ENCODE data around the gene HSP90B1. TPM values are rescaled to one million over a fixed set of nuclear protein-coding genes. Genes with fewer than 3 reads are reported as not detected.

The HSP90B1 gene
- total and polyA plus RNA-seq, 7 donors: 50.5 to 528 (median 217) TPM

DNA sequence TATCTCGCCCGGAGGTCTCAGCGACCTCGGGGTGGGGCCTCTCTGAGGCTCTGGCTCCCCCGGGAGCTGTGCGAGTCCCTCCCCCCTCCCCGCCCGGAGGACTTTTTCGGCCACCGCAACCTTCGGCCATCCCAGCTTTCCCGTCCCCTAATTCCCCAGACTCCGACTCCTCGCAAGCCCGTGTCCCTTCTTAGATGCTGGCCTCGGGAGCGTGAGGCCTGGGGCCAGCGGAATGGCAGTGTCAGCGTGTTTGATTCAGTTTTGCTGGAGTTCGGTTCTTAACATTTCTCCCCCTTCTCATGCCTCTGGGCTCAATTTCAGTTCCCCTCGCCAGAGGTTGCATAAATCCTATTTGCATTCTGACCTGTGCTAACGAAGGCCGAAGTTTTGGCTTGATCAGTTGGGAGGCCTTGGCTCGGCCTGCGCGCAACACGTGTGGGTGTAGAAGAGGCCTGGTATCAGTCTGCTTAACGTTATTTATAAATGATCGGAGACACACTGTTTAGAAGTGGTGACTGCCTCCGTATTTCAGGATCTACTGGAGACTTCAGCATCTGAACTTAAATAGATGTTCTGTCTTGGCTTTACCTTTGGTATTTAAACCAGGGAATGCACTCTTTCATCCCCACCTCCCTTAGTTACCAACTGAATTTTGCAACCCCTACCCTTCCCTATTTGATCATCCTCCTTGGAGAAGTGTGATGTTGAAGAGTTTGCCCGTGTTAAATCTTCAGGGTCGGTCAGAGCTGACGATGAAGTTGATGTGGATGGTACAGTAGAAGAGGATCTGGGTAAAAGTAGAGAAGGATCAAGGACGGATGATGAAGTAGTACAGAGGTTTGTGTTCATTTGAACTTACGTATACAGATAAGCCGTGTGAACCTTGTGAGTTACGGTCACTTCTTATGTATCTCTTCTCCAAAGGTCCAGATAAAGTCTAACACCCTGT is 851 bp downstream of the HSP90B1 start:
- peak; percentile 83 for DNase-seq
- 1 to 2% methylated on average over 37 of the region's 37 CpGs for WGBS, 2 donors
- Histone ChIP-seq H3K4me3 (peak overlapping the region; percentile 68 to 84 (median 78)), H3K36me3 (peaks cover 13 to 36% (median 16%) of the 10 kb centered on the region in 4 donors), H3K27ac (peak overlapping the region; percentile 87 to 95 (median 92)), H3K4me1 (peaks cover 0 to 64% (median 55%) of the 10 kb centered on the region in 4 donors), H3K9me3 (no peaks in the 10 kb centered on the region), H3K27me3 (no peaks in the 10 kb centered on the region)
- TF ChIP-seq POLR2A (IDR thresholded peaks at IDR 0.05) (no peak), POLR2AphosphoS5 (IDR thresholded peaks at IDR 0.05) (peak; percentile 48 to 75 (median 60))
- TF ChIP-seq, protein P1, sequence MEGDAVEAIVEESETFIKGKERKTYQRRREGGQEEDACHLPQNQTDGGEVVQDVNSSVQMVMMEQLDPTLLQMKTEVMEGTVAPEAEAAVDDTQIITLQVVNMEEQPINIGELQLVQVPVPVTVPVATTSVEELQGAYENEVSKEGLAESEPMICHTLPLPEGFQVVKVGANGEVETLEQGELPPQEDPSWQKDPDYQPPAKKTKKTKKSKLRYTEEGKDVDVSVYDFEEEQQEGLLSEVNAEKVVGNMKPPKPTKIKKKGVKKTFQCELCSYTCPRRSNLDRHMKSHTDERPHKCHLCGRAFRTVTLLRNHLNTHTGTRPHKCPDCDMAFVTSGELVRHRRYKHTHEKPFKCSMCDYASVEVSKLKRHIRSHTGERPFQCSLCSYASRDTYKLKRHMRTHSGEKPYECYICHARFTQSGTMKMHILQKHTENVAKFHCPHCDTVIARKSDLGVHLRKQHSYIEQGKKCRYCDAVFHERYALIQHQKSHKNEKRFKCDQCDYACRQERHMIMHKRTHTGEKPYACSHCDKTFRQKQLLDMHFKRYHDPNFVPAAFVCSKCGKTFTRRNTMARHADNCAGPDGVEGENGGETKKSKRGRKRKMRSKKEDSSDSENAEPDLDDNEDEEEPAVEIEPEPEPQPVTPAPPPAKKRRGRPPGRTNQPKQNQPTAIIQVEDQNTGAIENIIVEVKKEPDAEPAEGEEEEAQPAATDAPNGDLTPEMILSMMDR (IDR thresholded peaks at IDR 0.05): no peak
- intact Hi-C loops (cut with DNase I): loop anchor here (2.0 to 10.0 kb wide), 3 partner anchors 26 to 136 kb away; partner anchors contain the start of gene TDG

GRCh38 chr12:103933237-103933636 is 3.0 kb downstream of the HSP90B1 start:
- TF ChIP-seq POLR2A (IDR thresholded peaks at IDR 0.05) (no peak), POLR2AphosphoS5 (IDR thresholded peaks at IDR 0.05) (no peak), EP300 (IDR thresholded peaks at IDR 0.05) (no peak)
- TF ChIP-seq, protein P1 (IDR thresholded peaks at IDR 0.05): no peak
- 83 to 90% methylated on average over 2 of the region's 2 CpGs for WGBS, 2 donors
- H3K4me3 ChIP-seq: peak overlapping the region in 1 of 4 donors; percentile 84
- no peaks in the 10 kb centered on the region for H3K27me3 ChIP-seq
- peaks cover 0 to 70% (median 61%) of the 10 kb centered on the region in 4 donors for H3K4me1 ChIP-seq
- no peak for DNase-seq
- peak overlapping the region in 2 of 4 donors; percentile 87 to 95 for H3K27ac ChIP-seq
- no peaks in the 10 kb centered on the region for H3K9me3 ChIP-seq
- intact Hi-C loops (cut with DNase I): loop anchor here (10.0 kb wide), 1 partner anchor 138 kb away; no protein-coding TSS in a partner anchor
- H3K36me3 ChIP-seq: peaks cover 15 to 58% (median 30%) of the 10 kb centered on the region in 4 donors

DNA sequence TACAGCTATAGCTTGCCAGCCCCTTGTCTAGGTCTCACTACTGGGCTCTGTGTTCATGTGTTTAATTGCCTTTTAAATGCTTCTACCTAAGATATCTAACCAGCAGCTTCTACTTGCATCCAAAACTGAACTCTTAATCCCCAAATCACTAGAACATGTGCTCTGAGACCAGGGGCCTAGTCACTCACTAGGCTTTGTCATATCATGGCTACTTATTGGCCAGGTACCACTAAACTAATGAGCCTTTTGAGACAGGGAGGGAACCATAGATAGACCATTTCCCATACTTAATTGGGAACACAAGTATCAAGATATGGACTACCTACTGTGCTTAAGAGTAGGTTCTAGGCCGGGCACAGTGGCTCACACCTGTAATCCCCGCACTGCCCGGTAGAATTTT is 6.5 kb downstream of the HSP90B1 start:
- H3K4me1 ChIP-seq: peaks cover 0 to 50% (median 47%) of the 10 kb centered on the region in 4 donors
- TF ChIP-seq, protein P1 (IDR thresholded peaks at IDR 0.05): no peak
- TF ChIP-seq POLR2A (IDR thresholded peaks at IDR 0.05): no peak
- no peak for TF ChIP-seq POLR2AphosphoS5 (IDR thresholded peaks at IDR 0.05)
- no peak for TF ChIP-seq EP300 (IDR thresholded peaks at IDR 0.05)
- H3K36me3 ChIP-seq: peaks cover 28 to 92% (median 62%) of the 10 kb centered on the region in 4 donors
- no peaks in the 10 kb centered on the region for H3K9me3 ChIP-seq
- no peak for DNase-seq
- H3K4me3 ChIP-seq: no peak overlapping the region
- no peaks in the 10 kb centered on the region for H3K27me3 ChIP-seq
- 96 to 97% methylated on average over 3 of the region's 3 CpGs for WGBS, 2 donors
- H3K27ac ChIP-seq: no peak overlapping the region
- intact Hi-C loops (cut with DNase I): loop anchor here (10.0 kb wide), 1 partner anchor 142 kb away; no protein-coding TSS in a partner anchor

DNA sequence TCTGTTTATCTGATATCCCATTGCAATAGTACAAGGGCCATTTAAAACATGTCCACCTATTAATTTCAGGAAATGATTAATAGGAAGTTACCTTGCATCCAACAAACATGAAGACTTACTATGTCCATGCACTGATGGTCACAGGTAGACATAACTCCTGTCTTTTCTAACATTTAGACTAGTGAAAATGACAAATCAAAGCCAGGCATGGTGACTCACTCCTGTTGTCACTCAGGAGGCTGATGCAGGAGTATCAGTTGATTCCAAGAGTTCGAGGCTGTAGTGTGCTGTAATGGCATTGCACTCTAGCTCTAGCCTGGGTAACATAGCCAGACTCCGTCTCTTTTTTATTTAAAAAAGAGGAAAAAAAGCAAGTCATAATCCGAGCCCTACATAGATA is 14.8 kb downstream of the HSP90B1 start:
- H3K36me3 ChIP-seq: peaks cover 49 to 100% (median 77%) of the 10 kb centered on the region in 4 donors

More for the DNA sequence above, 14.8 kb downstream of the HSP90B1 start:
- Histone ChIP-seq H3K27me3 (no peaks in the 10 kb centered on the region), H3K27ac (no peak overlapping the region), H3K4me1 (no peaks in the 10 kb centered on the region), H3K4me3 (no peak overlapping the region), H3K9me3 (no peaks in the 10 kb centered on the region)
- WGBS, 2 donors: 76 to 80% methylated on average over 3 of the region's 3 CpGs
- TF ChIP-seq POLR2AphosphoS5 (IDR thresholded peaks at IDR 0.05): no peak
- TF ChIP-seq EP300 (IDR thresholded peaks at IDR 0.05): no peak
- TF ChIP-seq, protein P1 (IDR thresholded peaks at IDR 0.05): no peak
- no peak for DNase-seq
- intact Hi-C loops (cut with DNase I): loop anchor here (5.0 kb wide), 1 partner anchor 157 kb away; no protein-coding TSS in a partner anchor

Measured in sigmoid colon (tissue), 7 donors.